ENCODE data around the gene CDH10. TPM values are rescaled to one million over a fixed set of nuclear protein-coding genes. Genes with fewer than 3 reads are reported as not detected.

CDH10 gene
- total and polyA plus RNA-seq, 2 experiments from 2014 or later: not detected

DNA sequence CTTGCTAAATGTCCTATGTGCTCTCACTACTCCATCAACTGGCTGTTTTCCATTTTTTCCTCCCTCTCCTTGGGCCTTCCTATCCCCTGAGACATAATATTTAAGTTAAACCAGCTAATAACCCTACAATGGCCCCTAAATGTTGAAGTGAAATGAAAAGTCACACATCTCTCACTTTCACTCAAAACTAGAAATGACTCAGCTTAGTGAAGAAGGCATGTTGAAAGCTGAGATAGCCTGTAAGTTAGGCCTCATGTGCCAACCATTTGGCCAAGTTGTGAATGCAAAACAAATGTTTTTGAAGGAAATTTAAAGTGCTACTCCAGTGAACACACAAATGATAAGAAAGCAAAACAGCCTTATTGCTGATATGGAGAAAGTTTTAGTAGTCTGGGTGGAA lies 48.8 kb upstream of the CDH10 start:
- ATAC-seq (no peak), DNase-seq (ENCODE audit: low spot score) (no peak)
- no peaks in the 10 kb centered on the region for H3K79me2 ChIP-seq (replicated peaks; ENCODE audit: insufficient read depth)
- no peaks in the 10 kb centered on the region for H3F3A ChIP-seq (replicated peaks; ENCODE audit: low read depth)
- H3K36me3 ChIP-seq (ENCODE audit: insufficient read depth): no peaks in the 10 kb centered on the region
- H3K9me2 ChIP-seq (ENCODE audit: insufficient read depth): peaks cover 17% of the 10 kb centered on the region; the same call in 1 of the 2 replicates
- H3K4me1 ChIP-seq (ENCODE audit: insufficient read depth): no peaks in the 10 kb centered on the region
- Mint-ChIP-seq H3K4me1 (no peaks in the 10 kb centered on the region), H3K9me3 (peaks cover 12% of the 10 kb centered on the region; the same call in 2 of the 3 replicates), H3K4me3 (no peak overlapping the region), H3K27me3 (ENCODE audit: insufficient read depth, low read depth, poor library complexity) (no peaks in the 10 kb centered on the region), H3K36me3 (ENCODE audit: low read depth) (no peaks in the 10 kb centered on the region; the same call in 2 of the 3 replicates), H3K27ac (no peak overlapping the region)
- H3K27ac ChIP-seq (ENCODE audit: low read depth): no peak overlapping the region
- no peak for TF ChIP-seq REST (IDR thresholded peaks at IDR 0.05; ENCODE audit: unreplicated experiment)
- TF ChIP-seq EZH2phosphoT487 (IDR thresholded peaks at IDR 0.05; ENCODE audit: unreplicated experiment): no peak
- no peak for TF ChIP-seq ZNF331 (CRISPR knock-in tag; IDR thresholded peaks at IDR 0.05; ENCODE audit: low read depth)
- TF ChIP-seq STAT1 (IDR thresholded peaks at IDR 0.05; ENCODE audit: unreplicated experiment): no peak
- no peak for TF ChIP-seq NANOG (IDR thresholded peaks at IDR 0.05; ENCODE audit: borderline replicate concordance)
- no peak overlapping the region for H2AFZ ChIP-seq
- H3K4me3 ChIP-seq: no peak overlapping the region
- H3K27me3 ChIP-seq (ENCODE audit: insufficient read depth): no peaks in the 10 kb centered on the region
- no peaks in the 10 kb centered on the region for H4K20me1 ChIP-seq (replicated peaks; ENCODE audit: insufficient read depth)
- no peak overlapping the region for H3K4me2 ChIP-seq

GRCh38 chr5:24691074-24691473 lies 46.3 kb upstream of the CDH10 start:
- no peak for DNase-seq (ENCODE audit: low spot score)
- Histone ChIP-seq H3K27me3 (ENCODE audit: insufficient read depth) (no peaks in the 10 kb centered on the region), H3F3A (replicated peaks; ENCODE audit: low read depth) (no peaks in the 10 kb centered on the region), H2AFZ (no peak overlapping the region), H3K4me2 (no peak overlapping the region), H3K4me1 (ENCODE audit: insufficient read depth) (no peaks in the 10 kb centered on the region), H3K4me3 (no peak overlapping the region), H3K79me2 (replicated peaks; ENCODE audit: insufficient read depth) (no peaks in the 10 kb centered on the region), H3K36me3 (ENCODE audit: insufficient read depth) (no peaks in the 10 kb centered on the region; the same call in 1 of the 2 replicates), H3K9me2 (ENCODE audit: insufficient read depth) (peaks cover 15% of the 10 kb centered on the region; the same call in 1 of the 2 replicates), H4K20me1 (replicated peaks; ENCODE audit: insufficient read depth) (no peaks in the 10 kb centered on the region), H3K27ac (ENCODE audit: low read depth) (no peak overlapping the region)
- Mint-ChIP-seq H3K27ac (no peak overlapping the region), H3K4me3 (no peak overlapping the region), H3K36me3 (ENCODE audit: low read depth) (peaks cover 7% of the 10 kb centered on the region; the same call in 2 of the 3 replicates), H3K4me1 (no peaks in the 10 kb centered on the region), H3K9me3 (peaks cover 32% of the 10 kb centered on the region), H3K27me3 (ENCODE audit: insufficient read depth, low read depth, poor library complexity) (peaks cover 2% of the 10 kb centered on the region)
- no peak for ATAC-seq
- TF ChIP-seq NANOG (IDR thresholded peaks at IDR 0.05; ENCODE audit: borderline replicate concordance) (no peak), EZH2phosphoT487 (IDR thresholded peaks at IDR 0.05; ENCODE audit: unreplicated experiment) (no peak), ETS1 (IDR thresholded peaks at IDR 0.05) (no peak), CREB1 (CRISPR knock-in tag; IDR thresholded peaks at IDR 0.05; ENCODE audit: low read depth) (no peak), STAT1 (IDR thresholded peaks at IDR 0.05; ENCODE audit: unreplicated experiment) (no peak), EZH2 (IDR thresholded peaks at IDR 0.05; ENCODE audit: low read depth, unreplicated experiment) (no peak), POLR2AphosphoS5 (IDR thresholded peaks at IDR 0.05; ENCODE audit: low read depth) (no peak), REST (IDR thresholded peaks at IDR 0.05; ENCODE audit: unreplicated experiment) (no peak), ZNF114 (CRISPR knock-in tag; IDR thresholded peaks at IDR 0.05) (no peak)
- TF ChIP-seq, protein P1, sequence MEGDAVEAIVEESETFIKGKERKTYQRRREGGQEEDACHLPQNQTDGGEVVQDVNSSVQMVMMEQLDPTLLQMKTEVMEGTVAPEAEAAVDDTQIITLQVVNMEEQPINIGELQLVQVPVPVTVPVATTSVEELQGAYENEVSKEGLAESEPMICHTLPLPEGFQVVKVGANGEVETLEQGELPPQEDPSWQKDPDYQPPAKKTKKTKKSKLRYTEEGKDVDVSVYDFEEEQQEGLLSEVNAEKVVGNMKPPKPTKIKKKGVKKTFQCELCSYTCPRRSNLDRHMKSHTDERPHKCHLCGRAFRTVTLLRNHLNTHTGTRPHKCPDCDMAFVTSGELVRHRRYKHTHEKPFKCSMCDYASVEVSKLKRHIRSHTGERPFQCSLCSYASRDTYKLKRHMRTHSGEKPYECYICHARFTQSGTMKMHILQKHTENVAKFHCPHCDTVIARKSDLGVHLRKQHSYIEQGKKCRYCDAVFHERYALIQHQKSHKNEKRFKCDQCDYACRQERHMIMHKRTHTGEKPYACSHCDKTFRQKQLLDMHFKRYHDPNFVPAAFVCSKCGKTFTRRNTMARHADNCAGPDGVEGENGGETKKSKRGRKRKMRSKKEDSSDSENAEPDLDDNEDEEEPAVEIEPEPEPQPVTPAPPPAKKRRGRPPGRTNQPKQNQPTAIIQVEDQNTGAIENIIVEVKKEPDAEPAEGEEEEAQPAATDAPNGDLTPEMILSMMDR (conservative IDR thresholded peaks at IDR 0.05; ENCODE audit: low read depth in 2 of 2): no peak
